ENCODE results near the gene ACSS2. TPM values are rescaled to one million over a fixed set of nuclear protein-coding genes. Genes with fewer than 3 reads are reported as not detected.

Gene ACSS2
- 25.3 and 38.5 TPM in 2 replicates for total RNA-seq

DNA sequence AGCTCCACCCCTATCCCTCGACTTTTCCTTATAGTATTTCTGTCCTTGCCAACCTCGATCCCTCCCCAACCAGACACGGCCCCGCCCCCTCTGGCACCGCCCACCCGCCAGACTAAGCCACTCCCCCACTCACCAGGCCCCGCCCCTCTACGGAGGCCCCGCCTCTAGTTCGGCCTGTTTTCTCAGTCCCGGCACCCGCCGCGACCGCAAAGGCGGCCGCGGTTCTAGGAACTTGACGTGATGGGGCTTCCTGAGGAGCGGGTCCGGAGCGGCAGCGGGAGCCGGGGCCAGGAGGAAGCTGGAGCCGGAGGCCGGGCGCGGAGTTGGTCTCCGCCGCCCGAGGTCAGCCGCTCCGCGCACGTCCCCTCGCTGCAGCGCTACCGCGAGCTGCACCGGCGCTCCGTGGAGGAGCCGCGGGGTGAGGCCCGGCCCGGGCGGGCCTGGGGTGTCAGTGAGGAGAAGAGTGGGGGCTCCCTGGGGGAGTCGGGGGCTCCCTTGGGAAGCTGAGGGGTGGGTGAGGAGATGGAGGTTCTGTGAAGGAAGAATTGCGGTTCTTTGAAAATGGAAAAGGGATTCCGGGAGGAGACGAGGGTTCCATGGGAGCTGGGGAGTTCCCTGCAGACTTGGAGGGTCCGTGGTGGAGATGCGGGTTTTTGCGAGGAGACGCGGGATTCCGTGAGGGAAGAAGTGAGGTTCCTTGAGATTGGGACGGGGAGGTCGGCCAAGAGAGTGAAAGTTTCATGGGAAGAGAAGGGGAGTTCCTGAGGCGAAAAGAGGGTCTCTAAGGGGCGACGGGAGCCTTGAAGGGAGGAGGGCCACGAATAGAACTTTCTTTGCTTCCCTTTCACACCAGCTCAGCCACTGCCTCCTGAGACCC lies at the start of gene ACSS2:
Gene ACSS2, plus strand, starts transcription at position 207 of the 877 bp plus-strand sequence. Its CDS starts 34 bp downstream, at position 241.

DNA sequence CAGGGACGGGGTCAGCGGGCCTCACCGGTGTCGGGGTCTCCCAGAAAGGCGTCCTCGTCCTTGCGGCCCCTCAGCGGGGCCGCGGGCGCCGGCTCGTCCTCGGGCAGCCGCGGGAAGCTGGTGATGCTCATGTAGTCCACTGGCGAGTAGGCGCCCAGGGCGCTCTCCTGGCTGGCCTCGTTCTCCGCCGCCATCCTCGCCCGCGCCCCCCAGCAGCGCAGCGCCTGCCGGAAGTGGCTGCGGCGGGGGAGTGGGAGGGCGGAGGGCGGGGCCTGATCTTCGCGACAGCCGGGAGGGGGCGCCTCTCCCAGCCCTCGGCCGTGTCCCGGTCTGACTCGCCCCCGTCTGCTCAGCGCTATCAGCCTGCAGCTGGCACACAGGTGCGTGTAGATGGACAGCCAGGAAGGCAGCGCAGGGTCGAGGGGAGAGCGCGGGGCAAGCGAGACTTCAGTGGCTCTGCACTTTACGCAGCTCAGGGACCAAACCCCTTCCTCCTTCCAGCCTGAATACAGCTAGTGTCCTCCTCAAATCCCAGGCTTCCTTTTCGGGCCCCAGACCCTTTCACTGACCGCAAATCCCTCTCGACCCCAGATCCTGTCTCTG lies 3.7 kb upstream of the ACSS2 start, which contains the start of gene GGT7:
Gene GGT7, minus strand, starts transcription at position 235 of the 603 bp plus-strand sequence. Its CDS starts 41 bp downstream, at position 194.

DNA sequence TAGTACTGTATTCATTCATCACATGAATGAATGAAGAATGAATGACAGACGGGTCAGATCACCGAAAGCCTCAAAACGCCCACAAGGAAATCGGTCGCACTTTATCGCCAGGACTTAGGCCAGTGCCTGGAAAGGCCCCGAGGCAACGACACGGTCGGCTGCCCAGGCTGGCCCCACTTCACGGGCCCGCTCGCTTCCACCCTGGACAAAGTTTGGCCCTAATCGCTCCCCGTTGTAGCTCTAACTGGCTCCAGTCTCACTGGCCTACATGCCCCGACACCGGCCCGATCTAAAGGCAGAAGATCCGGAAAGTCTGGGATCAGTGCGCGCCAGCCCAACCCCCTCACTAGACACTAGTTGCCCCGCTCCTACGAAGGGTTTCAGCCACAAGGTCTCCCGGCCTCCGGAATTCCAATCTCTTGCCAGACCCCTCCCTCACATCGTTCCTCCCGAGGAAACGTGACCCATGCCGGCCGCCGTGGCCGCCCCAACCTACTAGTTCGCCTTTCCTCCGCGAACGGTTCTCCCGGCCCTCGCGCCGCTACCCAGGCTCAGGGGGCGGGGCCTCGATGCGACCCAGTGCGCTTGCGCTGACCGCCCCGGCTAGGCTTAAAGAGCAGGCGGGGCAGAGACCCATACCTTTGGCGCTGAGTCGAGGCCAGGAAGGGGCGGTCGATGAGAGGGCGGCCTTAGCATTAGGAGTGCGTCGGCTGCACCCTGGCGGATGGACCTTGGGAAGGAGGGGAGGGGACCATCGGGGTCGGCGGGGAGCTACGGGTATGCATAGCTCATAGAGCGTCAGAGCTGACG lies 79.0 kb downstream of the ACSS2 start, which contains the start of the genes GSS and MYH7B:
Gene GSS, minus strand, starts transcription at position 576 of the 810 bp plus-strand sequence. CDS start 3,954 bp downstream, outside the sequence.
Gene MYH7B, plus strand, starts transcription at position 638 of the 810 bp plus-strand sequence. CDS start 22,138 bp downstream, outside the sequence.

Other genes starting within 250 kb of the ACSS2 start
- 6.4 and 6.5 TPM in 2 replicates for gene PIGU, start 199.5 kb upstream of the ACSS2 start, total RNA-seq
- gene TP53INP2, start 172.3 kb upstream of the ACSS2 start, total RNA-seq, result 2.5 and 3.1 TPM in 2 replicates
- gene NCOA6, start 51.0 kb upstream of the ACSS2 start, total RNA-seq, result 3.8 and 5.4 TPM in 2 replicates
- 1.2 and 5.1 TPM in 2 replicates for gene GGT7, start 3.8 kb upstream of the ACSS2 start, total RNA-seq
- gene GSS, start 79.2 kb downstream of the ACSS2 start, total RNA-seq, result 46.4 and 53.3 TPM in 2 replicates
- gene MYH7B, start 79.3 kb downstream of the ACSS2 start, total RNA-seq, result under 0.01 TPM in 1 of 2 replicates, not detected in the other
- 61.2 and 76.9 TPM in 2 replicates for gene TRPC4AP, start 216.2 kb downstream of the ACSS2 start, total RNA-seq

Measured in endothelial cell of coronary artery (primary cell).